OCI-LY3 (cell line): Measurements from ENCODE around the gene RAD51AP2.

Experiments
- CTCF ChIP-seq: fragments of 200-600, 300-600 bp; sonication (generic); IDR thresholded peaks from 2 replicates; pipeline ENCODE4 v1.5.1; 2014; ENCODE audit warnings: antibody characterized with exemption, low read length, low read depth
- EZH2phosphoT487 ChIP-seq: fragments of 200-600 bp; shearing (Covaris generic); IDR thresholded peaks from 2 replicates; pipeline ENCODE4 v1.6.1; 2018; ENCODE audit warnings: antibody characterized with exemption, mixed run types, low read depth

GRCh38 chr2:17541531-17541950 is 23.3 kb upstream of the RAD51AP2 start:
- TF ChIP-seq CTCF (no peak), EZH2phosphoT487 (no peak)
